Naive B cell (primary cell): Measurements from ENCODE around the gene SLBP. TPM values are rescaled to one million over a fixed set of nuclear protein-coding genes. Genes with fewer than 3 reads are reported as not detected.

Source experiments
- ATAC-seq, 2 donors: fragments of 150-1000 bp; cut with Tn5 transposase; 2 replicates each; pipeline ENCODE4 v1.10.0; 2021; ENCODE audit warnings: low read depth in 2 of 2, mild to moderate bottlenecking in 2 of 2, moderate library complexity in 2 of 2
- DNase-seq: peaks from one replicate; pipeline ENCODE4 v3.0.0; 2022
- H3K27ac Mint-ChIP-seq, 6 donors: one replicate each; pipeline ENCODE4 v1.8.0; 2020 to 2022; ENCODE audit warnings: mild to moderate bottlenecking in 6 of 6, mixed read lengths in 6 of 6, moderate library complexity in 5 of 6, inconsistent platforms in 2 of 6
- H3K27me3 Mint-ChIP-seq, 3 donors: one replicate each; pipeline ENCODE4 v1.8.0; 2021 to 2022; ENCODE audit warnings: mixed read lengths in 3 of 3, mild to moderate bottlenecking in 1 of 3
- H3K36me3 Mint-ChIP-seq, 2 donors: one replicate each; pipeline ENCODE4 v1.8.0; 2020 to 2022; ENCODE audit warnings: mixed read lengths in 2 of 2, inconsistent platforms in 1 of 2, mild to moderate bottlenecking in 1 of 2
- H3K4me1 Mint-ChIP-seq, 3 donors: one replicate each; pipeline ENCODE4 v1.8.0; 2020 to 2022; ENCODE audit warnings: mixed read lengths in 3 of 3, inconsistent platforms in 1 of 3, mild to moderate bottlenecking in 1 of 3, moderate library complexity in 1 of 3
- H3K4me3 Mint-ChIP-seq, 8 donors: one replicate each; pipeline ENCODE4 v1.8.0; 2020 to 2022; ENCODE audit warnings: mild to moderate bottlenecking in 8 of 8, mixed read lengths in 8 of 8, moderate library complexity in 8 of 8, inconsistent platforms in 2 of 8
- H3K9me3 Mint-ChIP-seq, 7 donors: one replicate each; pipeline ENCODE4 v1.8.0; 2020 to 2022; ENCODE audit warnings: mixed read lengths in 7 of 7, mild to moderate bottlenecking in 5 of 7, inconsistent platforms in 2 of 7, moderate library complexity in 1 of 7
- polyA plus RNA-seq, 6 donors: library from polyadenylated mRNA; unstranded; fragments of 300-500 nt; fragmentation: Illumina TruSeq; gene quantifications; one replicate each; pipeline ENCODE4 v1.2.3, GENCODE V29; 2021; ENCODE audit warnings: low read depth in 6 of 6

Gene SLBP
- polyA plus RNA-seq: 10 to 100 TPM; 32.7 to 50.5 (median 43.4) TPM

- Mint-ChIP-seq H3K4me3 (peak within 1 kb of the TSS; percentile 89 to 99 (median 96)), H3K27ac (peak within 1 kb of the TSS; percentile 95 to 99 (median 98)), H3K4me1 (peaks cover 34 to 65% (median 47%) of the 10 kb centered on the region in 3 donors), H3K27me3 (no peaks in the 10 kb centered on the region), H3K9me3 (no peaks in the 10 kb centered on the region), H3K36me3 (peaks cover 0 to 5% of the 10 kb centered on the region in 2 donors)
- peak; percentile 79 to 83 for ATAC-seq
- DNase-seq: peak; percentile 99
Observed at GRCh38 chr4:1712216-1713002, at the start of gene SLBP. SLBP (minus strand) TSS chr4:1712319; CDS start chr4:1712188, 131 bp downstream.

DNA sequence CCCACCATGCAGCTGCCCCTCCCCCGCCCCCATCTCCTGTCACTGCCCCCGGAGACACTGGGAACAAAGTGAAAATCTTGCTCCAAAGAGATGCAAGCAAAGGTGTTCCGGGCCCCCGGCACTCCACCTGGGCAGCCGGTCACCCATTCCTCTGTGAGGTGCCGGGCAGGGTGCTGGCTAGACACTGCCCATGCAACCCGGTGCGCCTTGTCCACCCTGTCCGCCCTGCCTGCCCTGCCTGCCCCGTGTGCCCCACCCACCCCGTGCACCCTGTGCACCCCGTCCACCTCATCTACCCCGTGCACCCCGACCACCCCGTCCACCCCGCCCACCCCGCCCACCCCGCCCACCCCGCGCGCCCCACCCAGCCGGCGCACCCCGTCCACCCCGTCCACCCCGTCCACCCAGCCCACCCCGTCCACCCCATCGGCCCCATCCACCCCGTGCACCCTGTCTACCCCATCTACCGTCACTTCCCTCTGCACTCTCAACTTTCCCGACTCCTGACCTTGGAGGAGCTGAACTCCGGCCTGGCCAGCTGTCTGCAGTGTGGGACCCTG is 49.1 kb upstream of the SLBP start:
- Mint-ChIP-seq H3K36me3 (no peaks in the 10 kb centered on the region), H3K4me1 (peaks cover 7 to 17% (median 8%) of the 10 kb centered on the region in 3 donors), H3K27ac (no peak overlapping the region), H3K9me3 (no peaks in the 10 kb centered on the region), H3K27me3 (peaks cover 0 to 34% (median 18%) of the 10 kb centered on the region in 3 donors), H3K4me3 (no peak overlapping the region)
- ATAC-seq: no peak
- no peak for DNase-seq

DNA sequence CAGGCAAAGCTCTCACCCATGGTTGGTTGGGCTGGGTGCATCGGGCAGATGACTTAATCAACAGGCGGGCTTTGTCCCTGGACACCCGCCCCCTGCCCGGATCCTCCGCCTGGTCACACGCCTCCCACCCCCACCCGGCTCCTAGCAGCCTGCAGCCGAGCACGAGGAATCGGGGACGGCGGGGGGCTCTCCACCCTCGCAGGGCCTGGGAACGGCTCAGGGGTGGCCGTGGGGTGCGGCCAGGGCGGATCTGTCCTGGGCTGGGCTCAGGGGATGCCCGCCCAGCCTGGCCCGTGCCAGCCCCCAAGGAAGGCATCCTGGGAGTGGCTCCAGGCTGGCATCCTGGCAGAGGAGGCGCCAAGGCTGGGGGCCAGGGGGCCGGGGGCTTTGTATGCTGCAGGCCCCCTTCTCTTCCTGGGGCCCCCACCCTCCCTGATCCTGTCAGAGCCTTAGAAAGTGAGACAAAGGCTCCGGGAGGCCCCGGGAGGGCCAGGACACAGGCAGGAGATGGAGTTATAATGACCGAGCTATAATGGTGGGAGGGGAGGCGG is 48.5 kb upstream of the SLBP start:
- peaks cover 0 to 31% (median 16%) of the 10 kb centered on the region in 3 donors for H3K27me3 Mint-ChIP-seq
- no peak for ATAC-seq
- no peaks in the 10 kb centered on the region for H3K36me3 Mint-ChIP-seq
- H3K27ac Mint-ChIP-seq: no peak overlapping the region
- H3K4me1 Mint-ChIP-seq: peaks cover 7 to 12% (median 8%) of the 10 kb centered on the region in 3 donors
- no peak for DNase-seq
- H3K4me3 Mint-ChIP-seq: no peak overlapping the region
- H3K9me3 Mint-ChIP-seq: no peaks in the 10 kb centered on the region

- peaks cover 0 to 23% (median 9%) of the 10 kb centered on the region in 3 donors for H3K27me3 Mint-ChIP-seq
- DNase-seq (no peak), ATAC-seq (peak in 1 of 2 donors; percentile 24)
- H3K4me3 Mint-ChIP-seq: no peak overlapping the region
- peaks cover 5 to 11% (median 8%) of the 10 kb centered on the region in 3 donors for H3K4me1 Mint-ChIP-seq
- no peaks in the 10 kb centered on the region for H3K36me3 Mint-ChIP-seq
- no peak overlapping the region for H3K27ac Mint-ChIP-seq
- H3K9me3 Mint-ChIP-seq: no peaks in the 10 kb centered on the region
Observed at GRCh38 chr4:1759818-1760223, 47.7 kb upstream of the SLBP start.

DNA sequence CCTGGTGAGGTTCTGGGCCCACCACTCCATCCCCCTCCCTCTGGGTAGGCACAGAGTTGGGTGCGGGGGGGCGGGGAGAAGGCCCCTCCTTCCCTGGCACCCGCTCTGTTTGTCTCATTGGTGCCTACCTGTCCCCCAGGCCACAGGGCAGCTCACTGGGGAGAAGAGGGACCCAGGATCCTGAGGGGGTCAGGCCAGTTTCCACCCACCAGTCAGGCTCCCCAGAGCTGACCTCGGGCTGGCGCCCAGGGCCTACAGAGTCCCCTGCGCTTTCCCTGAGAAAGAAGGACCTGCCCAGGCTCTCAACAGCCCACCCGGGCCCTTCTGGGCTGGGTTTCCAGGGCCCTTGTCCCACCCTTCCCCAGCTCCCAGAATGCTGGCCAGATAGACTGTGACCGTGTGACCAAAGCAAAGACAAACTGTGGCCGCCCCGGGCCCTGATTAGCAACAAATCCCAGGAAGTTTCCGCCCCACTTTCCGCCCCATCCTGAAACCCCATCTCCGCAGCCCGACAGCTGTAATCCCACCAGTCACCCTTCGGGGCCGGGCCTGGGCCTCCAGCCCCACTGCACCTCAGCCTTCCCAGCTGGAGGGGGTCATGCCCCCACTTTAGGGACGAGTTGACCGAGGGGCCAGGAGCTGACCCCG is 47.2 kb upstream of the SLBP start:
- H3K4me1 Mint-ChIP-seq: peaks cover 3 to 10% (median 8%) of the 10 kb centered on the region in 3 donors
- H3K9me3 Mint-ChIP-seq: no peaks in the 10 kb centered on the region
- no peaks in the 10 kb centered on the region for H3K36me3 Mint-ChIP-seq
- peaks cover 0 to 18% (median 7%) of the 10 kb centered on the region in 3 donors for H3K27me3 Mint-ChIP-seq
- no peak for DNase-seq
- peak overlapping the region in 1 of 6 donors; percentile 18 for H3K27ac Mint-ChIP-seq
- peak overlapping the region in 1 of 8 donors; percentile 65 for H3K4me3 Mint-ChIP-seq
- no peak for ATAC-seq

DNA sequence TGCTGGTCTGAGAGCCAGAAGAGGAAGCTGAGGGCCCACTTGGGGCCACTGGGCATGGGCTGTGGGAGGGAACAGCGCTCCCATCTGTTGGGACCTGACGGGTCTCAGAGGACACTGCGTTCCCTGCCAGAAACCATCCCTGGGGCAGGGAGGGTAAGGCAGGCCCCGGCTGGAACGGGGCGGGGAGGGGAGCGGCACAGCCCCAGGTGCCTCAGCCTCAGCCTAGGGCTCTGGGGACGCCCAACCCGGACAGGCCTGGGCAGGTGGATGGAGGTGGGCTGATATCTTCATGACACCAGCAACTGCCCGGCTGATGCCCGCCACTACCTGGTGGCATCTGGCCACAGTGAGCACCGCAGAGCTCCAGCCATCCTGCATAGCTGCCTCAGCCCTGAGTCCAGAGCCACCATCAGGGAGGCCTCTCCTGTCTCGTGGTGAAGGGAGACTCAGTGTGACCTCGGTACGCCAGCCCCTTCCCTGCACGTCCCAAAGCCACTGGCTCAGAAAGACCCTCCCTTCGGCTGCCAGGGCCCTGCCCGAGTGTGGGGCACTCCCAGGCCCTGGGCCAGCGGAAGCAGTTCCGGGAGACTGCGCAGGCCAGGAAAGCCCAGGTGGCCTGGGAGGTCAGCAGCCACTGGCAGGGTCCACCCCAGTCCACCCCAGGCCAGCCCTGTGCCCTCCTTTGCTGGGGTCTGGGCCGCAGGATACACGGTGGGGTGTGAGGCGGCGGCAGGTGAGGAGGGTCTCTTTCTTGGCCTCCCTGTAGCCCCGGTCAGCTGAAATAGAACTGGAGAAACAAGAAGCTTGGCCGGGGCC is 46.4 kb upstream of the SLBP start:
- Mint-ChIP-seq H3K4me3 (no peak overlapping the region), H3K27ac (peak overlapping the region in 1 of 6 donors; percentile 49), H3K36me3 (no peaks in the 10 kb centered on the region), H3K9me3 (no peaks in the 10 kb centered on the region), H3K4me1 (peaks cover 0 to 4% (median 4%) of the 10 kb centered on the region in 3 donors), H3K27me3 (peaks cover 0 to 10% (median 0%) of the 10 kb centered on the region in 3 donors)
- DNase-seq (no peak), ATAC-seq (no peak)

- ATAC-seq: no peak
- Mint-ChIP-seq H3K9me3 (no peaks in the 10 kb centered on the region), H3K27me3 (peaks cover 0 to 10% (median 0%) of the 10 kb centered on the region in 3 donors), H3K27ac (peak overlapping the region in 1 of 6 donors; percentile 49), H3K4me1 (peaks cover 0 to 8% (median 4%) of the 10 kb centered on the region in 3 donors), H3K36me3 (no peaks in the 10 kb centered on the region), H3K4me3 (no peak overlapping the region)
- DNase-seq: no peak
Observed at GRCh38 chr4:1757836-1758235, 45.7 kb upstream of the SLBP start.

DNA sequence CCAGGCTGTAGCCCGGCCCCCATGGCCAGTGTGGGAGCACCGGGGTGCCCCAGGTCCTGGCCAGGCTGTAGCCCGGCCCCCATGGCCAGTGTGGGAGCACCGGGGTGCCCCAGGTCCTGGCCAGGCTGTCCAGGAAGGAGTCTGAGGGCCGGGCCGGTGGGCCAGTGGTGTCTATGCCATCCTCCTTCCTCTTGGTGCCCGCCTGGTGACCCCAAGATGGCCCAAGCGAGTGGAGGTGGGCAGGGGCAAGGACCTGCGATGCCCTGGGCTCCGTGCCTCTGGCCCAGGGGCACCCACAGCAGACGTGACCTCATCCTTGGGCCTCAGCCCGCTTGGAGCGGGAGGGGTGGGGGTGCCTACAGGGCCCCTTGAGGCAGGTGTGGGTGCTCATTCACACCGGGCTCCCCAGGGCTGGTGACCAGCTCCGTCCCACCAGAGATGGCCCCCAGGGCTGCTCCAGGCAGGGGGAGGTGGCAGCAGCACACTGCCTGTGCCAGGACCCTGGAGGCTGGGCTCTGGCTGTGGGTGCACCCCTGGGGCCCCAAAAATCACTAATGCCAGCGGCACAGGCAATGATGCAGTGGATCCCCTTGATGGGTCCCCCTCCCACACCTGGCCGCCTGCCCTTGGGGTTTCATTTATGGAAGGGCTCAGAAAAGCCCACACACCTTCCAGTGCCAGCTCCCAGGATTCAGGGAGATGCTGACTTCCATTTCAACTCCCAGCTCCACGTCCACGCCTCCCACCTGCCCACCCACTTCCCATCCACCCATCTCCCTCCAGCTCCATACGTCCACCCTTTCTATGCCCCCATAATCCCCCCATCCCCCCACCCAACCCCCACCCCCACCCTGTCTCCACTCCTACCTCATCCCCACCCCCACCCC is 45.0 kb upstream of the SLBP start:
- Mint-ChIP-seq H3K27me3 (peaks cover 0 to 4% (median 0%) of the 10 kb centered on the region in 3 donors), H3K4me3 (no peak overlapping the region), H3K9me3 (no peaks in the 10 kb centered on the region), H3K27ac (no peak overlapping the region), H3K4me1 (peaks cover 0 to 10% (median 4%) of the 10 kb centered on the region in 3 donors), H3K36me3 (no peaks in the 10 kb centered on the region)
- ATAC-seq (no peak), DNase-seq (no peak)

GRCh38 chr4:1756079-1756478 is 44.0 kb upstream of the SLBP start:
- Mint-ChIP-seq H3K4me3 (no peak overlapping the region), H3K36me3 (no peaks in the 10 kb centered on the region), H3K27me3 (no peaks in the 10 kb centered on the region), H3K9me3 (no peaks in the 10 kb centered on the region), H3K4me1 (peaks cover 0 to 10% (median 4%) of the 10 kb centered on the region in 3 donors), H3K27ac (no peak overlapping the region)
- DNase-seq: no peak
- ATAC-seq: no peak

DNA sequence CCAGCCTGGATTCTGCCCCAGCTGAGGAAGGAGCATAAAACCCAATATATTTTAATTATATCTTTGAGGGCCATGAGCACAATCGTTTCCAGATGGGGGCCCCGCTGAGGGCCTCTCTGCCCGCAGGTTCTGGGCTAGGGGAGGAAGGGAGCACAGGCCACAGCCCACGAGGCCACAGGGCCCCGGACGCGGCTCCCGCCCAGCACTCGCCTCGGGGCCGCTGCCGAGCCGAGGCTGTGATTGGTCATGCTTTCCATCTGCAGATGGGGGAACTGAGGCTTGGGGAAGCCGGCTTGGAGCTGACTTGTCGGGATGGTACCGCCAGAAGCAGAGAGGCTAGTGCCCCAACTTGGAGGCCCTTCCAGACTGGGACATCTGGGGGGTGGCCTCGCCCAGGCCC is 43.2 kb upstream of the SLBP start:
- Mint-ChIP-seq H3K36me3 (no peaks in the 10 kb centered on the region), H3K4me3 (no peak overlapping the region), H3K9me3 (no peaks in the 10 kb centered on the region), H3K4me1 (peaks cover 0 to 15% (median 4%) of the 10 kb centered on the region in 3 donors), H3K27me3 (peaks cover 0 to 5% (median 0%) of the 10 kb centered on the region in 3 donors), H3K27ac (no peak overlapping the region)
- ATAC-seq: no peak
- DNase-seq: no peak

DNA sequence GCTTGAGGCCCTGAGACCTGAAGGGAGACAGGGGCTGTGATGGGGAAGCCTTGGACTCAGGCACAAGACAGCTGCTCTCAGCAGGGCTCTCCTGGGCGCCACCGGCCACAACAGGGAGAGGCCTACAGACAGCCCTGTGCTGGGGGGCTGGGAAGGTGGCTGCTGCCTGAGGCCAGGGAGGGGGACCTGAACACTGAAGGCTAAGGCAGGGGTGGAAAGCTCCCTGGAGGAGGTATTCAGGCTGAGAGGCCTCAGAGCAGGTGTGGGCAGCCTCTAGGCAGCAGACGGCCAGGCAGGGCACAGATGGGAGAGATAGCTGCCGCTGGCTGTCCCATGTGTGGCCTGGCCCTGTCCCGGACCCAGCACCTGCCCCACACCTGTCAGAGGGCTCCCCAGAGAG is 42.2 kb upstream of the SLBP start:
- Mint-ChIP-seq H3K9me3 (no peaks in the 10 kb centered on the region), H3K4me3 (no peak overlapping the region), H3K27ac (no peak overlapping the region), H3K27me3 (peaks cover 0 to 5% (median 0%) of the 10 kb centered on the region in 3 donors), H3K4me1 (peaks cover 0 to 11% (median 0%) of the 10 kb centered on the region in 3 donors), H3K36me3 (no peaks in the 10 kb centered on the region)
- no peak for DNase-seq
- no peak for ATAC-seq

DNA sequence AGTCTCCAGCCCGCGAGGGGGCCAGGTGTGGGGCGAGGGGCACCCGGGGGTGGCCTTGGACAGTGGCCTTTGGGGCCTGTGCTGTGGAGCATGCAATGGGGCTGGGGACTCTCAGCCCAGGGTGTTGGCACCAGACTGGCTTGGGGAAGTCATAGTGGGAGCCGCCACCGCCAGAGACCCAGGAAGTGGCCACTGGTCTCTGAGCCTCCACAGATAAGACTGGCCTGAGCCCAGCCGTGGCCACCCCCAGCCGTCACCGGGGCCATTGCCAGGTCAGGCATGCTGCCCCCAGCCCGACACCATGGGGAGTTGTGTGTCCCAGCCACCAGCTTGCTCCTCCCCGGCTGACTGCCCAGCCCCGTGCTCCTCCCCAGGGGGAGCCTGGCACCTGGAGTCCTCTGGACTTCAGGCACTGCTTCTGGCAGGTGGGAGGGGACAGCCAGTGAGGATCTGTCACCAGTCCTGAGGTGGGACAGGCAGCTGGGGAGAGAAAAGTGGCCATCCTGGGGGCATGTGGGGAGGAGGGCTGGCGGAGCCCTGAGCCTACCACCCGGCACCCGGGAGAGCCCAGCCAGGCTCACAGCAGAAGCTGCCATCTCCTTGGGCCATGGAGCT is 41.7 kb upstream of the SLBP start:
- no peak overlapping the region for H3K27ac Mint-ChIP-seq
- peaks cover 0 to 11% (median 0%) of the 10 kb centered on the region in 3 donors for H3K4me1 Mint-ChIP-seq
- H3K4me3 Mint-ChIP-seq: no peak overlapping the region
- ATAC-seq (no peak), DNase-seq (no peak)
- H3K36me3 Mint-ChIP-seq: no peaks in the 10 kb centered on the region
- peaks cover 0 to 5% (median 0%) of the 10 kb centered on the region in 3 donors for H3K27me3 Mint-ChIP-seq
- no peaks in the 10 kb centered on the region for H3K9me3 Mint-ChIP-seq
